GM21737 (cell line): Measurements from ENCODE around the gene FKBP3.
"Not testable (repeated sequence)": the region's sequence is repeated elsewhere in the genome, so short reads cannot be mapped to it uniquely, and the experiment has no call there.

ENCODE experiments used
- ATAC-seq: cut with Tn5 transposase; IDR thresholded peaks from one replicate; pipeline ENCODE4 v1.9.1; 2021; ENCODE audit warnings: mild to moderate bottlenecking, moderate library complexity; ENCODE audit not compliant: unreplicated experiment

FKBP3 gene

GRCh38 chr14:45114327-45114726 lies 20.0 kb downstream of the FKBP3 start:
- ATAC-seq: no peak

- ATAC-seq: no peak
These were observed 21.1 kb downstream of the FKBP3 start for GRCh38 chr14:45112896-45113781.

GRCh38 chr14:45104561-45104960 lies 29.7 kb downstream of the FKBP3 start:
- no peak for ATAC-seq

GRCh38 chr14:45103806-45104205 lies 30.5 kb downstream of the FKBP3 start:
- ATAC-seq: no peak

- no peak for ATAC-seq
These were observed 38.1 kb downstream of the FKBP3 start for GRCh38 chr14:45096218-45096617.

- no peak for ATAC-seq
These were observed 39.1 kb downstream of the FKBP3 start for GRCh38 chr14:45095143-45095542.

GRCh38 chr14:45094275-45094674 lies 40.0 kb downstream of the FKBP3 start:
- ATAC-seq: no peak

GRCh38 chr14:45091710-45092109 lies 42.6 kb downstream of the FKBP3 start:
- no peak for ATAC-seq

- ATAC-seq: peak; percentile 47
These were observed 44.5 kb downstream of the FKBP3 start for GRCh38 chr14:45089813-45090212.

- no peak for ATAC-seq
These were observed 49.3 kb downstream of the FKBP3 start for GRCh38 chr14:45084946-45085346.

- peak; percentile 78 for ATAC-seq
These were observed 50.1 kb downstream of the FKBP3 start, which contains the start of gene PRPF39 for GRCh38 chr14:45083976-45084722. Gene PRPF39, plus strand, starts transcription at chr14:45084116. Its CDS starts 11,124 bp downstream, at chr14:45095240.

GRCh38 chr14:45083617-45083975 lies 50.7 kb downstream of the FKBP3 start:
- no peak for ATAC-seq

- ATAC-seq: no peak
These were observed 51.9 kb downstream of the FKBP3 start for GRCh38 chr14:45082420-45082819.

GRCh38 chr14:45081096-45081495 lies 53.2 kb downstream of the FKBP3 start:
- not testable (repeated sequence) for ATAC-seq

- not testable (repeated sequence) for ATAC-seq
These were observed 53.8 kb downstream of the FKBP3 start for GRCh38 chr14:45080416-45080968.

- no peak for ATAC-seq
These were observed 56.0 kb downstream of the FKBP3 start for GRCh38 chr14:45078323-45078722.

- no peak for ATAC-seq
These were observed 60.9 kb downstream of the FKBP3 start for GRCh38 chr14:45073231-45073879.

- ATAC-seq: no peak
These were observed 62.2 kb downstream of the FKBP3 start for GRCh38 chr14:45072126-45072525.

- no peak for ATAC-seq
These were observed 64.1 kb downstream of the FKBP3 start for GRCh38 chr14:45070215-45070614.

- no peak for ATAC-seq
These were observed 65.9 kb downstream of the FKBP3 start for GRCh38 chr14:45068396-45068795.

GRCh38 chr14:45066667-45067066 lies 67.6 kb downstream of the FKBP3 start:
- ATAC-seq: no peak
